GM11168 (cell line): ENCODE data around the gene AGTRAP.

Experiments used
- in situ Hi-C: fragments of 300-500 bp; cut with MboI; formaldehyde crosslinking; loops from one replicate; pipeline ENCODE4 v1.12.0; 2022; ENCODE audit warnings: low sequenced_read_pairs; ENCODE audit not compliant: unreplicated experiment

Gene AGTRAP

GRCh38 chr1:11704691-11705475, 31.1 kb upstream of the AGTRAP start:
- in situ Hi-C loops = no loop called here

- in situ Hi-C loops = no loop called here
Observed at GRCh38 chr1:11705596-11705995, 30.3 kb upstream of the AGTRAP start.

- in situ Hi-C loops = no loop called here
Observed at GRCh38 chr1:11706292-11706691, 29.6 kb upstream of the AGTRAP start.

GRCh38 chr1:11707621-11708276, 28.2 kb upstream of the AGTRAP start:
- in situ Hi-C loops = no loop called here

GRCh38 chr1:11708554-11709350, 27.2 kb upstream of the AGTRAP start:
- in situ Hi-C loops = no loop called here

DNA sequence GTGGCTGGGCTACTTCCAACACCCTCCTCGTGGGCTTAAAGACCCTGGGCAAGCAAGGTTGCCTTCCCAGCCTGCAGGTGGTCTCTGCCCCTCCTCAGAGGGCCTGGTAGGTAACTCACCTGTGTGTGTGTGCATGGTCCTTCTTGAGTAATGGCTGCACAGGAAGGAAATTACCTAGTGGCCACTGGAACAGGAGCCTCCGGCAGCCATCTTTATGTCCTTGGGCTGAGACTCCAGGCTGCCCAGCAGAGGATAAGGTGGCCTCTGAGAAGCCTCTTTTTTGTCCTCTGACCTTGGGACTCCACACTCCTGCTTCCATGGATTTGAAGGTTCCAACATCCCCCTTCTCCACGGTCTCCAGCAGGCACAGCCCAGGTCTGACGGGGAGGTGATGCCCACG, 24.4 kb upstream of the AGTRAP start:
- in situ Hi-C loops = loop anchor here (10.0 kb wide), 1 partner anchor 377 kb away; no protein-coding TSS in a partner anchor

DNA sequence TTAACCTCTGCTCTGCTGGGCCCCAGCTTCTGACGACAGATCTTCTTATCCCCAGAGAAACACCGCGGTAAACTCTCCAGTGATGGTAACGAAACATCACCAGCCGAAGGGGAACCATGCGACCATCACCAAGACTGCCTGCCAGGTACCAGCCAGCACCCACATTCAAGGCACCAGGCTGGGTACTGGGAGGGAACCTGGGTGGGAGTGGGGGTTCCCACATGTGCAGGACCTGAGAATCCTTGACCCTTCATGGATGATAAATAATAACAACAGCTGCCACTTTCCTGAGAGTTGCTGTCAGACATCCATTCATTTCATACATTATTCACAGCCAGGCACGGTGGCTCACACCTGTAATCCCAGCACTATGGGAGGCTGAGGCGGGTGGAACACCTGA, 23.7 kb upstream of the AGTRAP start:
- in situ Hi-C loops = loop anchor here (10.0 kb wide), 1 partner anchor 377 kb away; no protein-coding TSS in a partner anchor

- in situ Hi-C loops = loop anchor here (10.0 kb wide), 1 partner anchor 378 kb away; no protein-coding TSS in a partner anchor
Observed at GRCh38 chr1:11713095-11713494, 22.8 kb upstream of the AGTRAP start.

DNA sequence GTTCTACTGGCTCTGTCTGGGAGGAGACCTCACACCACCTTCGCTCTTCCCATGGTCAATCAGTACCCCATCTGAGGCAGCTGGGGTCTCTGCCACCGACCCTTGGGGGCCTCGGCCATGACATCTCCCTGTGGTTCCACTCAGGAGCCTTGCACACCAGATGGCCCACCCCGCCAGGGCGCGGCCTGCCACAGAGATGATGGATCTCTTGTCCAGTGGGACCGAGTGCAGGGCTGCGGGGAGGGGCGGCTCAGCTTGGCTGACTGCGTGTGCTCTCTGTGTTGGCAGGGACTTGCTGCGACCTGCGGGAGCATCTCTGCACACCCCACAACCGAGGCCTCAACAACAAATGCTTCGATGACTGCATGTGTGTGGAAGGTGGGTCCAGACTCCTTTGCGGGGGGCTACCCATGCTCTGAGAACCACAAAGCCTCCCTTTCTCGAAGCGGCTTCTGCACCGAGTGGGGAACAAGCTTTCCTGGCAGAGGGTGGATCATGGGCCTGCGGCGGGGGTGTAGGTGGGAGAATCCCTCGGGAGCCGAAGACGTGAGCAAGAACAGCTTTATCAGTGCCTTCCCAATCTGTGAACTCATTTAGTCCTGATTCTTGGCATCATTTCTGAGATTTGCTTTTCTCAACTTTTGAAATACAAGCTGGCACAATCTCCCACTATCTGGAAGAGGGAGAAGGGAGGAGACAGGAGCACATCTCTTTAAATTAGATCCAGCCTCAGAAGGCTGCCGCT, 20.9 kb upstream of the AGTRAP start:
- in situ Hi-C loops = loop anchor here (10.0 kb wide), 1 partner anchor 380 kb away; no protein-coding TSS in a partner anchor

DNA sequence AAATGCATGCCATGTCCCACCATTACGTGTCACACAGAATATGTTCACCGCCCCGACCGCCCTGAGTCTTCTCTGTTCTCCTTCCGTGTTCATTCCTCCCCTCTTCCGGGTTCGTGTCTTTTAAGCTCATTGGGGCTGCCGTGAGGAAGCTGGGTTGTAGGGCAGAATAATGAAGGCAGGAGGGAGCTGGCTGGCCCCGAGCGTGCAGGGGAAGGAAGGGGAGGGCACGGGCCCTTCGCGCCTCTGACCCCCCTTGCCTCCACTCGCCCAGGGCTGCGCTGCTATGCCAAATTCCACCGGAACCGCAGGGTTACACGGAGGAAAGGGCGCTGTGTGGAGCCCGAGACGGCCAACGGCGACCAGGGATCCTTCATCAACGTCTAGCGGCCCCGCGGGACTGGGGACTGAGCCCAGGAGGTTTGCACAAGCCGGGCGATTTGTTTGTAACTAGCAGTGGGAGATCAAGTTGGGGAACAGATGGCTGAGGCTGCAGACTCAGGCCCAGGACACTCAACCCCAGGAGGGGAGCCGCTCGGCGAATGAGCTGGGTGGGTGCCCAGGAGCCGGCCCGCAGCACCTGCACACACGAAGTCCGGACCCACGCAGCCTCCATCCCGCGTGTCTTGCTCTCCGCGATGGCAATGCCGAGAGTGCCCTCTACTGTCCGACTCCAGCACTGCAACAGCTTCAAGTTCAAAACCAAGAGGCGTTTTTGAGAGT, 16.5 kb upstream of the AGTRAP start:
- in situ Hi-C loops = loop anchor here (10.0 kb wide), 1 partner anchor 385 kb away; no protein-coding TSS in a partner anchor

GRCh38 chr1:11720033-11720376, 15.9 kb upstream of the AGTRAP start:
- in situ Hi-C loops = no loop called here

DNA sequence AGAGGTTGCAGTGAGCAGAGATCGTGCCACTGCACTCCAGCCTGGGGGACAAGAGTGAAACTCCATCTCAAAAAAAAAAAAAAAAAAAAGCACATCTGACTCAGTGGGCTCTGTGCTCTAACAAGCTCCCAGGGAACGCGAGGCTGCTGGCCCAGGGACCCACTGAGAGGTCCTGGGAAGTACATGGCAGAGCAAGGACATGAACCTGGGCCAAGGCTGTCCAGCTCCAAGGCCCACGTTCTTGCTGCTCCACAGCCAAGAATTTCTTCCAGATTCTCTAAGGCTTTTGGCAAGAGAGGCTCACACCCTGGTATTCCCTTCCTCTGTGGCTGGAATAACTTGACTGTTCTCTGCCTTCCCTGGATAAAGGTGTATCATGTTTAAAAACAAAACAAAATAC, 15.4 kb upstream of the AGTRAP start:
- in situ Hi-C loops = no loop called here

DNA sequence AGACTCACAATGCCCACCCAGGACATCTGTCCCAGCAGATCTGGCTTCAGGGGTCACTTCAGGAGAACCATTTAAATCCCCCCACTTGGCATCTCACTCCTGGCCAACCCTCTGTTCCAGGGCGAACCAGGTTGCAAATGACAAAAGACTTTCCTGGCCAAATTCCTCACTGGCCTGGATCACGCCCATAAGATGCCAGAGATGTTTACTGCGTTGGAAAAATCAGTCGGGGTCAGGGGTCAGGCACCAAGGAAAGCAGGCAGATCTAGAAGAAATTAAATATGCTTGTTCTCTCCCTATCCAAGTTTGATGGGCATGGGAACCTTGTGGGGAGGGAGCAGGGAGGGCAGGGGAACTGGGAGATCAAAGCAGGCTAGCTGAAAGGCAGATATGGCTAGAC, 14.6 kb upstream of the AGTRAP start:
- in situ Hi-C loops = no loop called here

DNA sequence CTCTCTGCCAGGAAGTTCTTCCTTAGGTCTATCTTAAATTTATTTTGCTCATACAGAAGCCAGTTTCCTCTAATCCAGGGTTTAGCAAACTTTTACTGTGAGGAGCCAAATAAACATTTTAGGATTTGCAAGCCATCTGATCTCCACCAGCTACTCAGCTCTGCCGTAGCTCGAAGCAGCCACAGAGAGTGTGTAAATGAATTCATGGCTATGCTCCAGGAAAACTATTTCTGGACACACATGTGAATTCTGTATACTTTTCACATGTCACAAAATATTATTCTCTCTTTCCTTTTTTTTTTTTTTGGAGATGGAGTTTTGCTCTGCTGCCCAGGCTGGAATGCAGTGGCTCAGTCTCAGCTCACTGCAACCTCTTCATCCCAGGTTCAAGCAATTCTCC, 13.4 kb upstream of the AGTRAP start:
- in situ Hi-C loops = no loop called here

GRCh38 chr1:11725616-11726015, 10.3 kb upstream of the AGTRAP start:
- in situ Hi-C loops = no loop called here

GRCh38 chr1:11727119-11727518, 8.8 kb upstream of the AGTRAP start:
- in situ Hi-C loops = no loop called here

- in situ Hi-C loops = no loop called here
Observed at GRCh38 chr1:11728126-11728806, 7.7 kb upstream of the AGTRAP start.

DNA sequence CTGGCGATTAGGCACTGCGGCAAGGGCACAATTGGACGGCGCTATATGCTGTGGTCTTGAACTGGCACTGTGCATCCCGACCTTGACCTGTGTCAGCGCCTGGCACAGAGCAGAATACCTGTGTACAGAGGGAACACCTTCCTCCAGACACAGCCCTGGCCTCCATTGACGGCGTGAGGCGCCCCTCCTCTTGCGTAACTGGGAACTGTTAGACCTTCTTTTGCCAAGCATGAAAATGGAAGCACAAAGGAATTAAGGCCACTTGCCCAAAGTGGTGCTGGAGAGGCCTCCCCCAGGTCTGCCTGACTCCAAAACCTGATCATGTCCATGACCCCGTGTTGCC, 6.8 kb upstream of the AGTRAP start:
- in situ Hi-C loops = no loop called here
